NCI-H1694 (cell line): ENCODE data around the gene RAB22A.
"Not testable (repeated sequence)": the region's sequence is repeated elsewhere in the genome, so short reads cannot be mapped to it uniquely, and the experiment has no call there.

Experiments
- DNase-seq: peaks from one replicate; lab custom pipeline; 2025; lab: John Stamatoyannopoulos, UW

The RAB22A gene

GRCh38 chr20:58344741-58345140 lies 35.2 kb downstream of the RAB22A start:
- no peak for DNase-seq

GRCh38 chr20:58349570-58349969 lies 40.1 kb downstream of the RAB22A start:
- DNase-seq = no peak

GRCh38 chr20:58352468-58352867 lies 43.0 kb downstream of the RAB22A start:
- DNase-seq = no peak

GRCh38 chr20:58359441-58359840 lies 49.9 kb downstream of the RAB22A start:
- no peak for DNase-seq

- no peak for DNase-seq
Observed at GRCh38 chr20:58360936-58361335, 51.4 kb downstream of the RAB22A start.

GRCh38 chr20:58361481-58362205 lies 52.1 kb downstream of the RAB22A start:
- DNase-seq = no peak

GRCh38 chr20:58362206-58362516 lies 52.6 kb downstream of the RAB22A start:
- no peak for DNase-seq

- DNase-seq = no peak
Observed at GRCh38 chr20:58362970-58363369, 53.5 kb downstream of the RAB22A start.

GRCh38 chr20:58366866-58367265 lies 57.4 kb downstream of the RAB22A start:
- DNase-seq = no peak

- DNase-seq = no peak
Observed at GRCh38 chr20:58372806-58373205, 63.3 kb downstream of the RAB22A start.

- DNase-seq = not testable (repeated sequence)
Observed at GRCh38 chr20:58373296-58373695, 63.8 kb downstream of the RAB22A start.

GRCh38 chr20:58374027-58374850 lies 64.7 kb downstream of the RAB22A start:
- DNase-seq = no peak

- no peak for DNase-seq
Observed at GRCh38 chr20:58374906-58375758, 65.6 kb downstream of the RAB22A start.

GRCh38 chr20:58375759-58376352 lies 66.3 kb downstream of the RAB22A start:
- no peak for DNase-seq

- no peak for DNase-seq
Observed at GRCh38 chr20:58377017-58377416, 67.5 kb downstream of the RAB22A start.

- no peak for DNase-seq
Observed at GRCh38 chr20:58377766-58378401, 68.4 kb downstream of the RAB22A start.

- no peak for DNase-seq
Observed at GRCh38 chr20:58378704-58379103, 69.2 kb downstream of the RAB22A start.

- DNase-seq = no peak
Observed at GRCh38 chr20:58381627-58382026, 72.1 kb downstream of the RAB22A start.

GRCh38 chr20:58382096-58382495 lies 72.6 kb downstream of the RAB22A start:
- DNase-seq = no peak

- no peak for DNase-seq
Observed at GRCh38 chr20:58384821-58385220, 75.3 kb downstream of the RAB22A start.

- no peak for DNase-seq
Observed at GRCh38 chr20:58388028-58388601, 78.6 kb downstream of the RAB22A start.
